SK-N-SH (cell line): ENCODE data around the gene ACAT2. TPM values are rescaled to one million over a fixed set of nuclear protein-coding genes. Genes with fewer than 3 reads are reported as not detected.

Source experiments
- CTCF ChIA-PET: fragments of 300-600, 350-600 bp; formaldehyde crosslinking; extraction: SDS; loops from one replicate; lab custom pipeline; 2021; lab: Yijun Ruan, JAX
- POLR2A ChIA-PET: fragments of 350-600 bp; sonication (Branson Sonifier 250); formaldehyde crosslinking; extraction: SDS; loops from one replicate; lab custom pipeline; 2020; ENCODE audit warnings: antibody characterized with exemption, inconsistent platforms; lab: Yijun Ruan, JAX
- DNase-seq: peaks from one replicate; pipeline ENCODE4 v3.0.0; 2012
- H2AFZ ChIP-seq: fragments of 200-600 bp; sonication (generic); 2 replicates; pipeline ENCODE4 v1.8.1; 2016; ENCODE audit warnings: antibody characterized with exemption, mild to moderate bottlenecking, low read depth
- H3F3A ChIP-seq: fragments of 200-600 bp; sonication (generic); replicated peaks from 2 replicates; pipeline ENCODE3; 2016; ENCODE audit warnings: antibody characterized with exemption, mild to moderate bottlenecking; ENCODE audit not compliant: insufficient read depth
- H3K27ac ChIP-seq, 2 experiments: fragments of 200-500 bp in 1 of 2; fragments of 200-600 bp in 1 of 2; sonication (Bioruptor generic) in 1 of 2; sonication (generic), shearing (Covaris generic) in 1 of 2; 2 replicates each; pipeline versions ENCODE4 v1.5.1 to v1.6.1; 2014 to 2016; ENCODE audit warnings: low read depth in 2 of 2, inconsistent platforms in 1 of 2, low read length in 1 of 2, mild to moderate bottlenecking in 1 of 2, mixed read lengths in 1 of 2
- H3K27me3 ChIP-seq: fragments of 200-600 bp; sonication (generic), shearing (Covaris generic); 2 replicates; pipeline ENCODE4 v1.6.1; 2016; ENCODE audit warnings: mixed run types; ENCODE audit not compliant: insufficient read depth
- H3K36me3 ChIP-seq, 2 experiments: fragments of 200-500 bp in 1 of 2; fragments of 200-600 bp in 1 of 2; sonication (Bioruptor generic) in 1 of 2; sonication (generic) in 1 of 2; replicated peaks in 1 of 2; 2 replicates each; pipeline versions ENCODE3 to v1.5.1; 2014 to 2016; ENCODE audit warnings: low read length in 1 of 2, mild to moderate bottlenecking in 1 of 2; ENCODE audit not compliant: insufficient read depth in 2 of 2, control insufficient read depth in 1 of 2
- H3K4me1 ChIP-seq, 2 experiments: fragments of 200-500 bp in 1 of 2; fragments of 200-600 bp in 1 of 2; sonication (Bioruptor generic) in 1 of 2; sonication (generic), shearing (Covaris generic) in 1 of 2; 2 replicates each; pipeline versions ENCODE4 v1.5.1 to v1.6.1; 2014 to 2016; ENCODE audit warnings: low read depth in 1 of 2, low read length in 1 of 2, mixed run types in 1 of 2; ENCODE audit not compliant: insufficient read depth in 2 of 2, control insufficient read depth in 1 of 2
- H3K4me2 ChIP-seq: fragments of 200-600 bp; sonication (generic), shearing (Covaris generic); 2 replicates; pipeline ENCODE4 v1.6.1; 2017; ENCODE audit warnings: mixed run types
- H3K4me3 ChIP-seq, 2 experiments: fragments of 200-500 bp in 1 of 2; fragments of 200-600 bp in 1 of 2; sonication (Bioruptor generic) in 1 of 2; sonication (generic), shearing (Covaris generic) in 1 of 2; 2 replicates each; pipeline versions ENCODE4 v1.5.1 to v1.8.1; 2014 to 2016; ENCODE audit warnings: low read depth in 2 of 2, inconsistent platforms in 1 of 2, low read length in 1 of 2, mild to moderate bottlenecking in 1 of 2, mixed read lengths in 1 of 2, moderate library complexity in 1 of 2
- H3K79me2 ChIP-seq: fragments of 200-600 bp; sonication (generic); 2 replicates; pipeline ENCODE4 v1.8.1; 2017; ENCODE audit warnings: mild to moderate bottlenecking; ENCODE audit not compliant: insufficient read depth
- H3K9ac ChIP-seq: fragments of 200-600 bp; sonication (generic); 2 replicates; pipeline ENCODE4 v1.6.1; 2017; ENCODE audit warnings: mixed run types
- H3K9me2 ChIP-seq: fragments of 200-600 bp; sonication (generic); 2 replicates; pipeline ENCODE4 v1.6.1; 2017; ENCODE audit warnings: mixed run types
- H3K9me3 ChIP-seq: fragments of 200-600 bp; sonication (generic); 2 replicates; pipeline ENCODE4 v1.6.1; 2017; ENCODE audit warnings: mixed run types, mild to moderate bottlenecking, moderate library complexity
- H4K20me1 ChIP-seq: fragments of 200-600 bp; sonication (generic); 2 replicates; pipeline ENCODE4 v1.6.1; 2017; ENCODE audit warnings: mild to moderate bottlenecking, mixed run types; ENCODE audit not compliant: insufficient read depth
- EZH2phosphoT487 ChIP-seq: fragments of 200-600 bp; sonication (generic); IDR thresholded peaks from 2 replicates; pipeline ENCODE4 v1.6.1; 2017; ENCODE audit warnings: low read depth, mixed run types, mild to moderate bottlenecking, antibody characterized with exemption, moderate library complexity, borderline replicate concordance
- FOXJ3 ChIP-seq: sonication (generic); formaldehyde crosslinking; IDR thresholded peaks from 2 replicates; pipeline ENCODE4 v1.5.1; 2020; ENCODE audit warnings: mild to moderate bottlenecking, missing genetic modification reagents
- FOXM1 ChIP-seq: IDR thresholded peaks from 2 replicates; pipeline ENCODE4 v1.4.0; 2012; ENCODE audit warnings: low read depth, mild to moderate bottlenecking
- GATA2 ChIP-seq: sonication (generic); formaldehyde crosslinking; IDR thresholded peaks from 2 replicates; pipeline ENCODE4 v1.5.0; 2020; ENCODE audit warnings: mild to moderate bottlenecking, missing genetic modification reagents
- MXI1 ChIP-seq: IDR thresholded peaks from 2 replicates; pipeline ENCODE4 v1.6.1; 2012; ENCODE audit warnings: mild to moderate bottlenecking, low read depth, low read length, improper control_type of control experiment
- RAD21 ChIP-seq: IDR thresholded peaks from 2 replicates; pipeline ENCODE4 v1.6.1; 2012; ENCODE audit warnings: mild to moderate bottlenecking, low read length
- RCOR1 ChIP-seq: fragments of 150-350 bp; IDR thresholded peaks from 2 replicates; pipeline ENCODE4 v1.6.1; 2017; ENCODE audit warnings: antibody characterized with exemption, low read length
- RXRA ChIP-seq: IDR thresholded peaks from 2 replicates; pipeline ENCODE4 v1.4.0; 2012; ENCODE audit warnings: low read depth, mild to moderate bottlenecking, borderline replicate concordance
- SIN3A ChIP-seq: IDR thresholded peaks from 2 replicates; pipeline ENCODE4 v1.6.1; 2012; ENCODE audit warnings: low read depth, mild to moderate bottlenecking, low read length, moderate library complexity, borderline replicate concordance
- SMC3 ChIP-seq: IDR thresholded peaks from 2 replicates; pipeline ENCODE4 v1.6.1; 2012; ENCODE audit warnings: low read depth, low read length, improper control_type of control experiment
- whole genome bisulfite sequencing: methylation state at CpG from one replicate; pipeline ENCODE4 v1.1.6; 2017; ENCODE audit warnings: low lambda C conversion rate; 5-methylcytosine and 5-hydroxymethylcytosine counted together
- polyA plus RNA-seq, 3 experiments: library from polyadenylated mRNA; depleted of rRNA; stranded (reverse); fragments of >200 nt; gene quantifications; 2 replicates each; pipeline ENCODE4 v1.2.3, GENCODE V29; 2012
- TF ChIP-seq, protein P1 (sequence below): fragments of 200-600 bp; sonication (generic); IDR thresholded peaks from 2 replicates; pipeline ENCODE4 v1.6.1; 2017; ENCODE audit warnings: antibody characterized with exemption, mild to moderate bottlenecking, moderate library complexity
- TF ChIP-seq, protein P2 (sequence below): IDR thresholded peaks from 2 replicates; pipeline ENCODE4; 2012

The ACAT2 gene
- polyA plus RNA-seq, 1 of the 3 experiments (the other 2 are of a cell fraction) = 13.1 TPM

DNA sequence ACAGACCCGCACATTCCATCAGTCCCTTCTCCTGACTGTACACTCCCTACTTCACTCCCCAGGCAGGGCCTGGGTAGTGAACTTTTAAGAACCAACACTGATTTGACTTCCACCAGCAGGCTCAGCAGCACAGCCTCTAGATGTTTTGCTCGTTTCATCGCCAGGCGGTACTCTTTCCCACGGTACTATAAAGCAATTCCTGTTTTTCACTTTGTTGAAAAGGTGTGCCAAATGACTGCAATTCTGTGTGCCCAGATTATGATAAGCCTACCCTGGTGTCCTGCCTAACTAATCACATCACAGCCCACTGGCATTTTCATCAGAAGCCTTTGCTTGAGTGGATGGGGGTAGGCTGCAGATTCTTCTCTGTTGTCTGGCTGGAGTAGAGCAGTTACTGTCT lies 47.4 kb upstream of the ACAT2 start (continued):
- no peak for TF ChIP-seq SIN3A
- no peak for TF ChIP-seq FOXJ3 (CRISPR knock-in tag)

DNA sequence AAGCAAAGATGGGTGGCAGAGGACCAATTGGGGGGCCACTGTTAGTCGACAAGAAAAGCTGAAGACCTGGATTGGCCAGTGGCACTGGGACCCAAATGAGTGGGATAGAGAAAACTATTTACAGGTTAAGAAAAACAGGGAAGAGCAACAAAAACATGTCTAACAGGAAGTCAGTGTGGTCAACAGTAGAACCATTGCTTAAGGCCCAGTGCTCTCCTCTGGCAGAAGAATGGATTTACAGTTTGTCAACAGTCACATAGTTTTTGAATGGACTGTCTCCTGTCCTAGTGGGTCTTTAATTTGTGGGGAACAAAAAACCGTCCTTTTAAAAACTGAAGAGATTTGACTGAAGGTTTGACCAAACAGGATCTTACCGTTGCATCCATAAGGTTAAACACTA lies 46.7 kb upstream of the ACAT2 start:
- Histone ChIP-seq H3F3A (peaks cover 12% of the 10 kb centered on the region), H3K79me2 (peaks cover 10% of the 10 kb centered on the region; the same call in 1 of the 2 replicates), H3K4me2 (no peak overlapping the region), H3K9ac (no peak overlapping the region), H3K9me2 (no peaks in the 10 kb centered on the region), H4K20me1 (no peaks in the 10 kb centered on the region), H3K36me3 (peaks cover 0 to 11% of the 10 kb centered on the region in 2 experiments), H3K9me3 (no peaks in the 10 kb centered on the region), H3K4me3 (no peak overlapping the region), H3K27me3 (no peaks in the 10 kb centered on the region), H3K4me1 (no peaks in the 10 kb centered on the region), H3K27ac (no peak overlapping the region), H2AFZ (no peak overlapping the region)
- POLR2A ChIA-PET = no interaction called here
- WGBS = 82% methylated on average over 3 of the region's 3 CpGs
- CTCF ChIA-PET = no interaction called here
- DNase-seq = no peak
- no peak for TF ChIP-seq EZH2phosphoT487
- TF ChIP-seq FOXJ3 (CRISPR knock-in tag) = no peak
- no peak for TF ChIP-seq RCOR1
- no peak for TF ChIP-seq MXI1
- no peak for TF ChIP-seq RAD21

DNA sequence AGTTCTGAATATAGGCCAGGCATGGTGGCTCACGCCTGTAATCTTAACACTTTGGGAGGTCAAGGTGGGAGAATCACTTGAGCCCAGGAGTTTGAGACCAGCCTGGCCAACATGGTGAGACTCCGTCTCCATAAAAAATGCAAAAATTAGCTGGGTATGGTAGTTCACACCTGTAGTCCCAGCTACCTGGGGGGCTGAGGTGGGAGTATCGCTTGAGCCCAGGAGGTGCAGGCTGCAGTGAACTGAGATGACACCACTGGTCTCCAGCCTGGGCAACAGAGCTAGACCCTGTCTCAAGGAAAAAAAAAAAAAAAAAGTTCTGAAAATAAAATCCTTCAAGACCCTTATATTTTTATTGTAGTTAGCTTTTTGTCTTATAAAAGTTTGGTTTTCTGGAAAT lies 46.2 kb upstream of the ACAT2 start:
- Histone ChIP-seq H3K9me2 (no peaks in the 10 kb centered on the region), H3K27ac (no peak overlapping the region), H3K4me2 (no peak overlapping the region), H3K9ac (no peak overlapping the region), H3K4me1 (no peaks in the 10 kb centered on the region), H2AFZ (no peak overlapping the region), H3K36me3 (peaks cover 0 to 11% of the 10 kb centered on the region in 2 experiments)
- WGBS = 97% methylated on average over 3 of the region's 3 CpGs
- POLR2A ChIA-PET = no interaction called here
- TF ChIP-seq GATA2 (CRISPR knock-in tag) = no peak
- no peak for TF ChIP-seq RAD21
- TF ChIP-seq, protein P1, sequence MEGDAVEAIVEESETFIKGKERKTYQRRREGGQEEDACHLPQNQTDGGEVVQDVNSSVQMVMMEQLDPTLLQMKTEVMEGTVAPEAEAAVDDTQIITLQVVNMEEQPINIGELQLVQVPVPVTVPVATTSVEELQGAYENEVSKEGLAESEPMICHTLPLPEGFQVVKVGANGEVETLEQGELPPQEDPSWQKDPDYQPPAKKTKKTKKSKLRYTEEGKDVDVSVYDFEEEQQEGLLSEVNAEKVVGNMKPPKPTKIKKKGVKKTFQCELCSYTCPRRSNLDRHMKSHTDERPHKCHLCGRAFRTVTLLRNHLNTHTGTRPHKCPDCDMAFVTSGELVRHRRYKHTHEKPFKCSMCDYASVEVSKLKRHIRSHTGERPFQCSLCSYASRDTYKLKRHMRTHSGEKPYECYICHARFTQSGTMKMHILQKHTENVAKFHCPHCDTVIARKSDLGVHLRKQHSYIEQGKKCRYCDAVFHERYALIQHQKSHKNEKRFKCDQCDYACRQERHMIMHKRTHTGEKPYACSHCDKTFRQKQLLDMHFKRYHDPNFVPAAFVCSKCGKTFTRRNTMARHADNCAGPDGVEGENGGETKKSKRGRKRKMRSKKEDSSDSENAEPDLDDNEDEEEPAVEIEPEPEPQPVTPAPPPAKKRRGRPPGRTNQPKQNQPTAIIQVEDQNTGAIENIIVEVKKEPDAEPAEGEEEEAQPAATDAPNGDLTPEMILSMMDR = no peak
- TF ChIP-seq MXI1 = no peak
- no peak for TF ChIP-seq RXRA
- TF ChIP-seq FOXM1 = no peak
- TF ChIP-seq, protein P2, sequence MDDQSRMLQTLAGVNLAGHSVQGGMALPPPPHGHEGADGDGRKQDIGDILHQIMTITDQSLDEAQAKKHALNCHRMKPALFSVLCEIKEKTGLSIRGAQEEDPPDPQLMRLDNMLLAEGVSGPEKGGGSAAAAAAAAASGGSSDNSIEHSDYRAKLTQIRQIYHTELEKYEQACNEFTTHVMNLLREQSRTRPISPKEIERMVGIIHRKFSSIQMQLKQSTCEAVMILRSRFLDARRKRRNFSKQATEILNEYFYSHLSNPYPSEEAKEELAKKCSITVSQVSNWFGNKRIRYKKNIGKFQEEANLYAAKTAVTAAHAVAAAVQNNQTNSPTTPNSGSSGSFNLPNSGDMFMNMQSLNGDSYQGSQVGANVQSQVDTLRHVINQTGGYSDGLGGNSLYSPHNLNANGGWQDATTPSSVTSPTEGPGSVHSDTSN = no peak
- no peak for TF ChIP-seq SMC3
- TF ChIP-seq, all 33 proteins: peak for 0
- H3K4me3 ChIP-seq = no peak overlapping the region
- no peaks in the 10 kb centered on the region for H3K27me3 ChIP-seq
- H3K9me3 ChIP-seq = no peaks in the 10 kb centered on the region
- no peak for DNase-seq
- peaks cover 12% of the 10 kb centered on the region for H3F3A ChIP-seq
- CTCF ChIA-PET = no interaction called here
- H4K20me1 ChIP-seq = no peaks in the 10 kb centered on the region; the same call in 1 of the 2 replicates
- peaks cover 13% of the 10 kb centered on the region; the same call in 1 of the 2 replicates for H3K79me2 ChIP-seq
